ENCODE measurements around the gene MYNN. TPM values are rescaled to one million over a fixed set of nuclear protein-coding genes. Genes with fewer than 3 reads are reported as not detected.

Gene MYNN
- total and polyA plus RNA-seq, 2 of the 13 experiments (the other 11 are each of a cell fraction or from before 2014, with no cell fraction given) = 10.4 to 17.6 TPM

GRCh38 chr3:169748670-169749069 lies 24.5 kb upstream of the MYNN start:
- Histone ChIP-seq H3K4me1 (ENCODE audit: insufficient read depth, low read length) (peaks cover 4% of the 10 kb centered on the region; the same call in 1 of the 2 replicates), H3K4me3 (replicated peaks in 1 of 3; ENCODE audit: insufficient read depth in 1 of 3, low read depth in 2 of 3, low read length in 3 of 3) (no peak overlapping the region), H3K27me3 (ENCODE audit: control insufficient read depth in 1 of 2, insufficient read depth in 2 of 2, low read length in 2 of 2) (peaks cover 0 to 5% of the 10 kb centered on the region in 2 experiments; a peak in 2 of 5 replicates), H3K9ac (ENCODE audit: insufficient read depth, low read depth, low read length) (no peak overlapping the region), H3K36me3 (replicated peaks in 1 of 2; ENCODE audit: control insufficient read depth in 1 of 2, insufficient read depth in 2 of 2, low read length in 2 of 2) (no peaks in the 10 kb centered on the region), H4K20me1 (ENCODE audit: insufficient read depth, low read length) (no peaks in the 10 kb centered on the region), H3K27ac (ENCODE audit: extremely low read length, insufficient read depth, low read length) (no peak overlapping the region), H2AFZ (ENCODE audit: low read length) (no peak overlapping the region), H3K79me2 (ENCODE audit: insufficient read depth, low read length) (no peaks in the 10 kb centered on the region), H3K9me3 (ENCODE audit: low read length) (no peaks in the 10 kb centered on the region), H3K4me2 (ENCODE audit: low read depth, low read length) (no peak overlapping the region)
- DNase-seq (ENCODE audit: low spot score) (peak; percentile 33), ATAC-seq (no peak), FAIRE-seq (no peak)
- ChIA-PET CTCF (ENCODE audit: low intra/inter-chr PET ratio, low total read pairs) (no interaction called here), POLR2A (no interaction called here)
- 3% methylated on average over 3 of the region's 3 CpGs for WGBS (ENCODE audit: low lambda C conversion rate)
- no TSS peak for BruUV-seq (replicated peaks)
- intact Hi-C loops (cut with micrococcal nuclease; ENCODE audit: unreplicated experiment) = loop anchor here (10.0 kb wide), 1 partner anchor 704 kb away; no protein-coding TSS in a partner anchor
- TF ChIP-seq GATAD1 (CRISPR knock-in tag; IDR thresholded peaks at IDR 0.05) (no peak), FOSL2 (CRISPR knock-in tag; IDR thresholded peaks at IDR 0.05) (peak; percentile 25; the same call in 1 of the 2 replicates), CREB1 (IDR thresholded peaks at IDR 0.05) (peak; percentile 61; the same call in 1 of the 2 replicates), CREB1 (CRISPR knock-in tag; IDR thresholded peaks at IDR 0.05) (no peak), SIX1 (CRISPR knock-in tag; IDR thresholded peaks at IDR 0.05; ENCODE audit: borderline replicate concordance) (no peak), BHLHE40 (IDR thresholded peaks at IDR 0.05; ENCODE audit: low read length) (0 out of 2 replicates have a peak, but pooled peaks have one; percentile 39), ZNF570 (CRISPR knock-in tag; IDR thresholded peaks at IDR 0.05; ENCODE audit: borderline replicate concordance) (no peak)
- in situ Hi-C loops (cut with HindIII; ENCODE audit: extremely low pct_ligation_motif_present, low pct_unique_long_range_greater_than_20kb) = no loop called here

GRCh38 chr3:169750665-169751064 lies 22.5 kb upstream of the MYNN start:
- no peaks in the 10 kb centered on the region for H3K36me3 ChIP-seq (replicated peaks in 1 of 2; ENCODE audit: control insufficient read depth in 1 of 2, insufficient read depth in 2 of 2, low read length in 2 of 2)
- H3K4me1 ChIP-seq (ENCODE audit: insufficient read depth, low read length) = peaks cover 23% of the 10 kb centered on the region
- FAIRE-seq = no peak
- H3K9ac ChIP-seq (ENCODE audit: insufficient read depth, low read depth, low read length) = no peak overlapping the region
- H2AFZ ChIP-seq (ENCODE audit: low read length) = no peak overlapping the region
- in situ Hi-C loops (cut with HindIII; ENCODE audit: extremely low pct_ligation_motif_present, low pct_unique_long_range_greater_than_20kb) = no loop called here
- DNase-seq (ENCODE audit: low spot score) = no peak
- H3K4me3 ChIP-seq (replicated peaks in 1 of 3; ENCODE audit: insufficient read depth in 1 of 3, low read depth in 2 of 3, low read length in 3 of 3) = no peak overlapping the region
- H3K27ac ChIP-seq (ENCODE audit: extremely low read length, insufficient read depth, low read length) = no peak overlapping the region
- 0% methylated on average over 2 of the region's 2 CpGs for WGBS (ENCODE audit: low lambda C conversion rate)
- TF ChIP-seq THAP7 (CRISPR knock-in tag; IDR thresholded peaks at IDR 0.05) (no peak), ZNF660 (CRISPR knock-in tag; IDR thresholded peaks at IDR 0.05; ENCODE audit: borderline replicate concordance, low read depth) (no peak), ZNF598 (CRISPR knock-in tag; IDR thresholded peaks at IDR 0.05; ENCODE audit: borderline replicate concordance) (no peak), CBFB (CRISPR knock-in tag; IDR thresholded peaks at IDR 0.05) (no peak), CC2D1A (CRISPR knock-in tag; IDR thresholded peaks at IDR 0.05) (no peak), ZNF280B (CRISPR knock-in tag; IDR thresholded peaks at IDR 0.05; ENCODE audit: borderline replicate concordance) (no peak), ZSCAN9 (CRISPR knock-in tag; IDR thresholded peaks at IDR 0.05; ENCODE audit: borderline replicate concordance) (no peak), ETV5 (CRISPR knock-in tag; IDR thresholded peaks at IDR 0.05; ENCODE audit: borderline replicate concordance) (no peak), KAT8 (CRISPR knock-in tag; IDR thresholded peaks at IDR 0.05) (no peak)
- ChIA-PET POLR2A (no interaction called here), CTCF (ENCODE audit: low intra/inter-chr PET ratio, low total read pairs) (no interaction called here)
- intact Hi-C loops (cut with micrococcal nuclease; ENCODE audit: unreplicated experiment) = no loop called here
- H3K4me2 ChIP-seq (ENCODE audit: low read depth, low read length) = no peak overlapping the region
- H4K20me1 ChIP-seq (ENCODE audit: insufficient read depth, low read length) = no peaks in the 10 kb centered on the region
- H3K79me2 ChIP-seq (ENCODE audit: insufficient read depth, low read length) = no peaks in the 10 kb centered on the region
- H3K9me3 ChIP-seq (ENCODE audit: low read length) = no peaks in the 10 kb centered on the region
- no TSS peak for BruUV-seq (replicated peaks)
- H3K27me3 ChIP-seq (ENCODE audit: control insufficient read depth in 1 of 2, insufficient read depth in 2 of 2, low read length in 2 of 2) = peaks cover 0 to 5% of the 10 kb centered on the region in 2 experiments; a peak in 2 of 5 replicates
- ATAC-seq = no peak
